HG03442 (cell line): ENCODE results near the gene TCEA2.

Source experiments
- ATAC-seq: cut with Tn5 transposase; IDR thresholded peaks from one replicate; pipeline ENCODE4 v1.9.1; 2021; ENCODE audit warnings: mild to moderate bottlenecking, moderate library complexity; ENCODE audit not compliant: unreplicated experiment

Gene TCEA2

GRCh38 chr20:64063389-64064144 is 569 bp downstream of the TCEA2 start:
- ATAC-seq, result no peak

- ATAC-seq, result no peak
Observed at GRCh38 chr20:64064145-64064698, 1.2 kb downstream of the TCEA2 start.

GRCh38 chr20:64065062-64065973 is 2.3 kb downstream of the TCEA2 start:
- no peak for ATAC-seq

GRCh38 chr20:64065974-64066343 is 3.0 kb downstream of the TCEA2 start:
- no peak for ATAC-seq

- no peak for ATAC-seq
Observed at GRCh38 chr20:64067005-64067632, 4.1 kb downstream of the TCEA2 start.

GRCh38 chr20:64067733-64068307 is 4.8 kb downstream of the TCEA2 start:
- ATAC-seq, result no peak

- no peak for ATAC-seq
Observed at GRCh38 chr20:64068386-64069208, 5.6 kb downstream of the TCEA2 start.

- ATAC-seq, result no peak
Observed at GRCh38 chr20:64069209-64069613, 6.2 kb downstream of the TCEA2 start.

- no peak for ATAC-seq
Observed at GRCh38 chr20:64069614-64070243, 6.7 kb downstream of the TCEA2 start.

- no peak for ATAC-seq
Observed at GRCh38 chr20:64070244-64070993, 7.4 kb downstream of the TCEA2 start.

- ATAC-seq, result no peak
Observed at GRCh38 chr20:64071341-64072332, 8.6 kb downstream of the TCEA2 start.

GRCh38 chr20:64072498-64073063 is 9.6 kb downstream of the TCEA2 start:
- ATAC-seq, result no peak

GRCh38 chr20:64073476-64074183 is 10.6 kb downstream of the TCEA2 start:
- no peak for ATAC-seq

GRCh38 chr20:64074184-64074789 is 11.3 kb downstream of the TCEA2 start:
- ATAC-seq, result no peak

- no peak for ATAC-seq
Observed at GRCh38 chr20:64074963-64075362, 12.0 kb downstream of the TCEA2 start.

GRCh38 chr20:64075556-64075955 is 12.6 kb downstream of the TCEA2 start:
- no peak for ATAC-seq
